Fibroblast of villous mesenchyme (primary cell): ENCODE results near the gene ZFHX3. TPM values are rescaled to one million over a fixed set of nuclear protein-coding genes. Genes with fewer than 3 reads are reported as not detected.
"Not testable (repeated sequence)": the region's sequence is repeated elsewhere in the genome, so short reads cannot be mapped to it uniquely, and the experiment has no call there.

ENCODE experiments used
- DNase-seq: peaks from one replicate; pipeline ENCODE4 v3.0.0-alpha.2; 2010; ENCODE audit warnings: low read depth
- H3K4me3 ChIP-seq: 2 replicates; pipeline ENCODE4 v1.5.1; 2011; ENCODE audit warnings: low read depth, mild to moderate bottlenecking, low read length
- total RNA-seq: library from RNA; depleted of rRNA; stranded (reverse); fragments of >200 nt; gene quantifications from 2 replicates; pipeline ENCODE4 v1.2.3, GENCODE V29; 2012
- TF ChIP-seq, protein P1 (sequence below): IDR thresholded peaks from 2 replicates; pipeline ENCODE4 v1.5.1; 2012; ENCODE audit warnings: low read depth, mild to moderate bottlenecking, low read length; ENCODE audit not compliant: insufficient read depth

Gene ZFHX3
- total RNA-seq, 1 donor, result 3.9 TPM

DNA sequence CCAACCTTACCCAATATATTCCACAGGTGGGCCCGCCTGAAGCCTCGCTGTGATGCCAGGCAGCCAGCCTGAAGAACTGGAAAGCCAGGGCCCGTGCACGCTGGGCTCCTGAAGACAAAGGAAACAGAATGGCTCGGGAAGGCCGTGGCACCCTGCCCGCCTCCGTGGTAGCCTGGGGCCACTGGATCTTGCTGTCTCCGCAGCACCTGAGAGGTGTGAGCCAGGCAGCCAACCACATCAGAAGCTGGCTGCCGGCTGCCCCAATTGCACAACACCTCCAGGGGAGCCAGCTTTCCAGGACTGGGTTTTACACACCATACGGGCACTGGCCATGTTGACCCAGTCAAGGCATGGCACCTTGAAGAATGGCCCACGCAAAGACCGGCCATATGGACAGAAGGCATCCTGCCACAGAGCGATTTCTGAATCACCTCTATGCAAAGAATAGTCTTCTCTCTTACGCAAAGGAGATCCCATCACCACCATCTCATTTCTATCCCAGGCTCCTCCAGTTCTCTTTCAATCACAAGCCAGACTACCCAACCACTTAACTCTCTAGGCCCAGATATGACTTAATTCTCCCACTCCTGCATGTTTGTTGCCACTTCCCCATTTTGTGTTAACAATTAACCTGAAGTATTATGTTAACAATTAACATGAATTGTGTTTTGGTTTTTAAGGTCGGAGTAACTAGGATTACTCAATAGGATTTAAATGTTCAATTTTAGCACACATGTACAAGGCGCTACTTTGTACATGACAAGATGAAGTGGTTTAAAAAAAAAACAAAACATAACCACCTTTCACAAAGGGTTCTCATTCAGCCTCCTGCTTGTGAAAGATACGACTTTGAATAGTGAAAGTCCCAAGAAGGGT is 32.1 kb downstream of the ZFHX3 start:
- no peak overlapping the region for H3K4me3 ChIP-seq
- no peak for DNase-seq
- TF ChIP-seq, protein P1, sequence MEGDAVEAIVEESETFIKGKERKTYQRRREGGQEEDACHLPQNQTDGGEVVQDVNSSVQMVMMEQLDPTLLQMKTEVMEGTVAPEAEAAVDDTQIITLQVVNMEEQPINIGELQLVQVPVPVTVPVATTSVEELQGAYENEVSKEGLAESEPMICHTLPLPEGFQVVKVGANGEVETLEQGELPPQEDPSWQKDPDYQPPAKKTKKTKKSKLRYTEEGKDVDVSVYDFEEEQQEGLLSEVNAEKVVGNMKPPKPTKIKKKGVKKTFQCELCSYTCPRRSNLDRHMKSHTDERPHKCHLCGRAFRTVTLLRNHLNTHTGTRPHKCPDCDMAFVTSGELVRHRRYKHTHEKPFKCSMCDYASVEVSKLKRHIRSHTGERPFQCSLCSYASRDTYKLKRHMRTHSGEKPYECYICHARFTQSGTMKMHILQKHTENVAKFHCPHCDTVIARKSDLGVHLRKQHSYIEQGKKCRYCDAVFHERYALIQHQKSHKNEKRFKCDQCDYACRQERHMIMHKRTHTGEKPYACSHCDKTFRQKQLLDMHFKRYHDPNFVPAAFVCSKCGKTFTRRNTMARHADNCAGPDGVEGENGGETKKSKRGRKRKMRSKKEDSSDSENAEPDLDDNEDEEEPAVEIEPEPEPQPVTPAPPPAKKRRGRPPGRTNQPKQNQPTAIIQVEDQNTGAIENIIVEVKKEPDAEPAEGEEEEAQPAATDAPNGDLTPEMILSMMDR, result no peak

DNA sequence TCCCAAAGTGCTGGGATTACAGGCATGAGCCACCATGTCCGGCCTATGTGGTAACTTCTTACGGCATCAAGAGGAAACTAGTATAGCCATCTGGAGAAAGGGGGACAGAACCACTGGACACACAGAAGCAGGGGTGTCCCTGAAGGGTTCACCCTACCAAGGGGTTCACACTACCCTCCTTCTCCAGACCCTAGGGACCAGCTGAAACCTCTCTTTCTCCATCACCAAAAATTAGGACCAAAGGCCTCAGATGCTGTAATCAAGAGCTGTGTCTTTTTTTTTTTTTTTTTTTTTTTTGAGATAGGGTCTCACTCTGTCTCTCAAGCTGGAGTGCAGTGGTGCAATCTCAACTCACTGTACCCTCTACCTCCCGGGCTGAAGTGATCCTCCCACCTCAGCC is 33.2 kb downstream of the ZFHX3 start:
- TF ChIP-seq, protein P1, result no peak
- no peak overlapping the region for H3K4me3 ChIP-seq
- no peak for DNase-seq

DNA sequence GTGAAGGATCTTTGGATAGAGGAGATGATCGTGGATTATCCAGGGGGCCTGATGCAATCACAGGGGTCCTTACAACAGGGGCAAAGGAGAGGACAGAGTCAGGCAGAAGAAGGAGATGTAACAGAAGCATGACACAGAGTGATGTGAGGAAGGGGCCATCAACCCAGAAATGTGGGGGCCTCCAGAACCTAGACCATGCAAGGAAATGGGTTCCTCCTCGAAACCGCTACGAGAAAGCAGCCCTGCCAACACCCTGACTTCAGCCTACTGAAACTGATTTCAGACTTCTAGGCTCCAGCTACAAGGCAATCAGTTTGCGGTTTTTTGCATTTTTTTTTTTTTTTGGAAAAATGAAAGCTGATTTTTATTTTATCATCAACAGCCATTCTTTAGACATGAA is 34.0 kb downstream of the ZFHX3 start:
- H3K4me3 ChIP-seq, result no peak overlapping the region
- TF ChIP-seq, protein P1, result no peak
- DNase-seq, result no peak

DNA sequence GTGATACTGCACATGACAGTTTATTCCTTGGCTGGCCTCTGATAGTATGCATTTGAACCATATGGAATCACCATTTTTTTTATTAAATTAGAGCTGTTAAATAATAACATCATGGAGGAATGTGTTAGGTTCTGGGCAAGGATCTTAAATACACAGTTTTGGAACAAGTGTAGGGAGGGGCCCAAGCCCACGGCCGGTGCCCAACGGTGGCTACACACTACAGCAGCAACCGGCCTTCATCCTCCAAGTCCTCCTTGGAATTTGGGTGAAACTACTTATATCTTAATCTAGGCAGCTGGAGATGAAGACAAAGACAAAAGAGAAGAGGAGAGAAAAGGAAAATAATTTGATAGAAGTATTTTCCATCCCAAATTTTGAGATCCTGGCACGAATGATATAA is 35.6 kb downstream of the ZFHX3 start:
- no peak for DNase-seq
- TF ChIP-seq, protein P1, result no peak
- no peak overlapping the region for H3K4me3 ChIP-seq

DNA sequence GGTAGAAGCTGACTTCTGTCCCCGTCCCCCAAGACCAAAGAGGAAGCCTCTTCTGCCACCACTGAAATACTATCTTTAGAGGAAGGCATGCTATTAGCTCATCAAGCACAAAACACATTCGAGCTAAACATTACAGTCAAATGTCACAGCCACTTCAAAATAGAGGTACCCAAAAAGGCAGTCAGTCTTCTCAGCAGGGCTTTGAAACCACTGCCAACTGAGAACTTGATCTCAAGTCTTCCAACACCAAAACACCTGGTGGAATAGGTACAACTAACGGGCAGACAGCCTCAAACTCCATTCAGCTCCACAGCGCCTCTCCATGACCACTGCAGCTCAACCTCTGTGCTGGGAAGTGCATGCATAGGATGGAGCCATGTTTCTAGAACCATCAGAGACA is 36.0 kb downstream of the ZFHX3 start:
- DNase-seq, result no peak
- H3K4me3 ChIP-seq, result no peak overlapping the region
- TF ChIP-seq, protein P1, result no peak

DNA sequence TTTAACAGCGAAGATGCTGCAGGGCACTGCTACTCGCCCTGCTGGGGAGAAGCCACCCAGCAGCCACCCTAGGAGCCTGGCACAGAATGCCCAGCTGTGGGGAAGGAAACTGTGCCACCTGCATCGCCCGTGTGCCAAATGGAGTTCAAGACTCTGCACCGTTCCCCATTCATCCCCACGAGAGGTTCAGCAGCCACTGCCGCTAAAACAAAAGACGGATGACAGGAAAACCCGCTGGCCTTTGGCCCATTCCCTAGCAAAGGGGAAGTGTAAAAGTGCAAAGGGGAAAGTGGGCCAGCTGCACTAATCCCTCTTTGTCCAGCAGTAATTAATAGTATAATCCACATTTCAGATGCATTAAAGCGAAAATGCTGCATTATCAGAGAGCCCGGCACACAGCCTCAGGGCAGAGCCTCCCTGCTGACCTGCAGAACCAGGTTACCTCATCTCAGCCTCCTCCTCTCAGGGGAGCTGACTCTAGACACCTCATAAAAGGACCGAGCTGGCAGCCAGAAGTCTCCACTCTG is 37.7 kb downstream of the ZFHX3 start:
- H3K4me3 ChIP-seq, result no peak overlapping the region
- DNase-seq, result no peak
- TF ChIP-seq, protein P1, result no peak

DNA sequence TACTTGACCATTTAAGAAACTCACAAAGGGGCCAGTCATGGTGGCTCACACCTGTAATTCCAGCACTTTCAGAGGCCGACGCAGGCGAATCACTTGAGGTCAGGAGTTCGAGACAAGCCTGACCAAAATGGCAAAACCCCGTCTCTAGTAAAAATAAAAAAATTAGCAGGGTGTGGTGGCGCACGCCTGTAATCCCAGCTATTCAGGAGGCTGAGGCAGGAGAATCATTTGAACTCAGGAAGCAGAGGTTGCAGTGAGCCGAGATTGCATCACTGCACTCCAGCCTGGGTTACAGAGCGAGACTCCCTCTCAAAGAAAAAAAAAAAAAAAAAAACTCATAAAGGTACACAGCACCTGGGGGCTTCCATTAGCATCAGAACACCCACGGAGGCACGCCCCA is 38.2 kb downstream of the ZFHX3 start:
- H3K4me3 ChIP-seq, DNase-seq: not testable (repeated sequence)
